HG02763 (cell line): Measurements from ENCODE around the gene CDK5RAP1.
"Not testable (repeated sequence)": the region's sequence is repeated elsewhere in the genome, so short reads cannot be mapped to it uniquely, and the experiment has no call there.

Experiments
- ATAC-seq: cut with Tn5 transposase; IDR thresholded peaks from one replicate; pipeline ENCODE4 v1.9.1; 2021; ENCODE audit warnings: mild to moderate bottlenecking, moderate library complexity; ENCODE audit not compliant: unreplicated experiment

CDK5RAP1 gene, protein sequence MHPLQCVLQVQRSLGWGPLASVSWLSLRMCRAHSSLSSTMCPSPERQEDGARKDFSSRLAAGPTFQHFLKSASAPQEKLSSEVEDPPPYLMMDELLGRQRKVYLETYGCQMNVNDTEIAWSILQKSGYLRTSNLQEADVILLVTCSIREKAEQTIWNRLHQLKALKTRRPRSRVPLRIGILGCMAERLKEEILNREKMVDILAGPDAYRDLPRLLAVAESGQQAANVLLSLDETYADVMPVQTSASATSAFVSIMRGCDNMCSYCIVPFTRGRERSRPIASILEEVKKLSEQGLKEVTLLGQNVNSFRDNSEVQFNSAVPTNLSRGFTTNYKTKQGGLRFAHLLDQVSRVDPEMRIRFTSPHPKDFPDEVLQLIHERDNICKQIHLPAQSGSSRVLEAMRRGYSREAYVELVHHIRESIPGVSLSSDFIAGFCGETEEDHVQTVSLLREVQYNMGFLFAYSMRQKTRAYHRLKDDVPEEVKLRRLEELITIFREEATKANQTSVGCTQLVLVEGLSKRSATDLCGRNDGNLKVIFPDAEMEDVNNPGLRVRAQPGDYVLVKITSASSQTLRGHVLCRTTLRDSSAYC

DNA sequence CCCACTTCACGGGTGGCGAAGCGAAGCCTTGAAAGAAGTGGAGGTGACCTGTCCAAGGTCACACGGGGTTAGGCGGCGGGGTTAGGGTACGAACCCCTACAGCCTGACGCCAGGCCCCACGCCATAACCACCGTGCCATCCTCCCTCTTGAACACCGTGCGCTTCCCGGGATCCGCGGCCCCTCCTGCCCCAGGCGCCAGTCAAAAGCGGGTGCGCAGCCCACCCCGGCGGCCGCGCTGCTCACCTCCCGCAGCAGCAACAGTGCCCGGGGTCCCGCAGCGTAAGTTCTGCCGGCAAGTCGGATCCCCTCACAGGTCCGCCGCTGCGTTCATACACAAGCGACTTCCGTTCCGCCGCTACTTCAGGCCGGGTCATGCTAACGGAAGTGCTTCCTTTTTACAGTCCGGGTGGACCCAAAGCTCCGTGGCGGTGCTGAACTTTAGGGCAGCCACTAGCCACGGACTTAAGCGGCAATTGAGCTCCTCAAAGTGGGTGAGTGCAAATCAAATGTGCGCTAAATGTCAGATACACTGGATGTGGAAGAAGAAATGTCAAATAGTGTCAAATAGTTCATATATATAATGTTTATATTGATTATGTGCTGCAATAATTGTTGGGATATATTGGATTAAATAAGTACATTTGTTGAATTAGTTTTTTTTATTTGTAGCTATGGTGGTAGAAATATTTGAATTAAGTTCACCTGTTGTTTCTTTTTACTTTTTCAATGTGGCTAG lies at the start of gene CDK5RAP1:
Gene CDK5RAP1 (minus strand): TSS at position 336 of the 737 bp plus-strand sequence. CDS start 4,455 bp downstream, outside the sequence.
- ATAC-seq: peak; percentile 69

DNA sequence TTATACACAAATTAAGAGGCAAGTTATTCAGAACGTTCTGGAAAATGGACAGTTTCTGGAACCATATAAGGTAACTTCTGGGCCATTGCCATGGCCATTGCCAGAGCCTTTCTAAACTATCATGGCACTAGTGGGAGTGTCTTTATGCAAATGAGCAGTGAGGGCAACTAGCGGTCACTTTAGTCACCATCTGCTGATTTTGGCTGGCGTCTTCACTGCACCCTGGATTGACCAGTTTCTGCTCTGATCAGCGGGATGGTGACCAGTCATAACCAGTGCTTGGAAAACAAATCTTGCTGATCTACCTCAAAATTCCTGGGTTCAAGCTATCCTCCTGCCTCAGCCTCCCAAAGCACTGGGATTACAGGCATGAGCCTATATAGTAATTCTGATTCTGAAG lies 49.5 kb upstream of the CDK5RAP1 start:
- ATAC-seq: no peak

DNA sequence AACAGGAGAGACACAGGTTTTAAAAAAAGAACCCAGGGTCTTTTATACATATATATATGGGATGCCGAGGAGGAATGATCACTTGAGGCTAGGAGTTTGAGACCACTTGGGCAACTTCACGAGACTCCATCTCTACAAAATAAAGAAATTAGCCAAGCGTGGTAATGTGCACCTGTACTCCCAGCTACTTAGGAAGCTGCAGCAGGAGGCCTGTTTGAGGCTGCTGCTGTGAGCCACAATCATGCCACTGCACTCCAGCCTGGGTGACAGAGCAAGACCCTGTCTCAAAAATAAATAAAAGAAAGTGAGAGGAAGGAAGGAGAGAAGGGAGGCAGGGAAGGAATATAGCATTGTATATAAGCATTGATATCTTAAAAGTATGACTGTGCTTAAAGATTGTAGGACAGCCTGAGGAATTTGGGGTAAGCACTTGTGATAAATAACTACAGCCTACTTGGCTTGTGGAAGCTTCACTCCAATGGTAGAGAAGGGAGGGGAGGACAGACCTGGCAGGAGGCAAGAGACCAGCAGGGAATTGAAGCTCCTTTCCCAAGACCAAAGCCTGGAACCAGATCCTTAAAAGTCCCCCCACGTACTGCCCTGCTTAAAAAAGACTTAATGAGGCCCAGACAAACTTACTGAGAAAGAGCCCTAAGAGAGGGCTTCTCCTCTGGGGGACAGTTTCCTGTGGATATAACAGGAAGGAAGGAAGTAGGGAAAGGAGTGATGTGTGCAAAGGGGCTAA lies 44.7 kb upstream of the CDK5RAP1 start:
- no peak for ATAC-seq

DNA sequence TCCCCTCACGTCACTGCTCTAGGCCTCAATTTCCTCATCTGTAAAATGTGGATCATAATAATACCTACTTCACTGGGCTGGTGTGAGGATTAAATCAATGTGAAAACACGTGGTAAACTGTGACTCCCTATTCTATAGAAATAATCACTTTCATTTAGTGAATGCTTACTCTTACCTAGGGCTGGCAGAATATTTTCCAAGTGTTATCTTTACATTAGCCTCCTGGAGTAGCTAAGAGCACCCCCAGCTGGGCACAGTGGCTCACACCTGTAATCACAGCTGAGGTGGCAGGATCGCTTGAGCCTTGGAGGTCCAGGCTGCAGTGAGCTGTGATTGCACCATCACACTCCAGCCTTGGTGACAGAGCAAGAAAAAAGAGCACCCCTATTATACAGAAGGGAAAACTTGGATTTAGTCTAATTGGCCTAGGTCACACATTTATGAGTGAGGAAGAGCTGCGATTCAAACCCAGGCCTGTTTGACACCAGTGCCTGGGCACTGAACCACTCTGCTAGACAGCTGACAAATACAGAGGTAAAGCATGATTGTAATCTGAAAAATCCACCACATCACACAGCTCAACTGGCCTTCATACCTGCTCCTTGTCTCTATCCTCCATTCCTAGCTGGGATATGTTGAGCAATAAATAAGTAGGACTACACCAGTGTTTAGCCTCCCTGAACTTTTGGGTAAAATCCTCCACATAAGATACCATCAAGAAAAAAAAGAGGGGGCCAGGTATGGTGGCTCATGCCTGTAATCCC lies 43.7 kb upstream of the CDK5RAP1 start:
- no peak for ATAC-seq

DNA sequence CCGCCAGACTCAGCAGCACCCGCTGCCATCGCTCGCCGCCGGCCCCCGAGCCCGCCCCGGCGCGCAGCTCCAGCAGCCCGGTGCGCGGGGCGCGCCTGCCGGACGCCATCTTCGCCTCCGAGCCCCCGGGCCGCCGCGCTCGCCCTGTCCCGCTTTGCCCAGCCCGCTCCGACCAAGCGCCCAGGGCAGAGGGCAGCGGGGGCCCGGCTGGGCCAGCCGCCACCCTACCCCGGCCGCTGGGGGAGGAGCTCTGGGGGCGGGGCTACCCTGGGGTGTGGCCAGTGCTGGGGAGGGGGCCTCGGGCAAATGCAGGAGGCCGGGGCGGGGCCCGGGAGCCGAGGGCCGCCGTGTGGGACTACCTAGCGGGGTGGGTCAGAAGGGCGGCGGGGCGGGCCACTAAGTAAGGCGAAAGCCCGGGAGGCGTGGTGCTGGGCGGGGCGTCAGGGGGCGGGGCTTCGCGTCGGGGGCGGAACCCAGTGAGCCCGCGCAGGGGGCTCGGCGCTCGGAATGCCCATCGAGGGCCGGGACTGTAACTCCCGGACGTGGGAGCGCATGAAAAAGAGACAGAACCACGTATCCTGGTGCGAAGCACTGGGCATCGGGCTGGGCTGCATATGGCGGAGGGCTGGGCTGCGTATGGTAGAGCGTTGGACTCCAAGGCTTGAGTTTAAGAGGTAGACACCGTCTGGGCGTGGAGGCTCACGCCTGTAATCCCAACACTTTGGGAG lies 42.4 kb upstream of the CDK5RAP1 start, which contains the start of gene SNTA1:
Gene SNTA1 (minus strand): TSS at position 252 of the 728 bp plus-strand sequence. CDS start 143 bp downstream, at position 109.
- peak; percentile 80 for ATAC-seq

DNA sequence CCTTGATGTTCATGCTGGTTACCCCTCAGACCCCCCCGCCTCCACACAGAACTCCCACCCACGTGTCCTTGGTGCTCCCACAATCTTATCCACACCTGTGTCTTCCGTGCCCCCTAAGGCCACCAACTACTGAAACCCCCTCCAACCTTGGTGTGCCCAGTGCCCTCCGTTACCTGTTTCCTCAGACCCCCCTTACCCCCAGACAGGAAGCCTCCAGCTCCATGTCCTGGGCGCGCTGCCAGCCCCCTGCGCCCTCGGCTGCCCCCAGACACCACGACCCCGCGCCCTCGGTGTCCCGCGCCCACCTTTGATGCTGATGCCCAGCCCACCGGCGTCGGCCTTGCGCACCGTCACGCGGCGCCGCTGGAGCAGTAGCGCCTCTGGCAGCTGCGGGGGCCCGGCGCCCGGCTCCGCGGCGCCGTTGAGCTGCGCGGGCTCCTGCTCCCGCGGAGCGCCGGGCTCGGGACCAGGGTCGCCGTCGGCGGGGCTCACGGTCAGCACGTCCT lies 41.7 kb upstream of the CDK5RAP1 start:
- peak; percentile 8 for ATAC-seq

DNA sequence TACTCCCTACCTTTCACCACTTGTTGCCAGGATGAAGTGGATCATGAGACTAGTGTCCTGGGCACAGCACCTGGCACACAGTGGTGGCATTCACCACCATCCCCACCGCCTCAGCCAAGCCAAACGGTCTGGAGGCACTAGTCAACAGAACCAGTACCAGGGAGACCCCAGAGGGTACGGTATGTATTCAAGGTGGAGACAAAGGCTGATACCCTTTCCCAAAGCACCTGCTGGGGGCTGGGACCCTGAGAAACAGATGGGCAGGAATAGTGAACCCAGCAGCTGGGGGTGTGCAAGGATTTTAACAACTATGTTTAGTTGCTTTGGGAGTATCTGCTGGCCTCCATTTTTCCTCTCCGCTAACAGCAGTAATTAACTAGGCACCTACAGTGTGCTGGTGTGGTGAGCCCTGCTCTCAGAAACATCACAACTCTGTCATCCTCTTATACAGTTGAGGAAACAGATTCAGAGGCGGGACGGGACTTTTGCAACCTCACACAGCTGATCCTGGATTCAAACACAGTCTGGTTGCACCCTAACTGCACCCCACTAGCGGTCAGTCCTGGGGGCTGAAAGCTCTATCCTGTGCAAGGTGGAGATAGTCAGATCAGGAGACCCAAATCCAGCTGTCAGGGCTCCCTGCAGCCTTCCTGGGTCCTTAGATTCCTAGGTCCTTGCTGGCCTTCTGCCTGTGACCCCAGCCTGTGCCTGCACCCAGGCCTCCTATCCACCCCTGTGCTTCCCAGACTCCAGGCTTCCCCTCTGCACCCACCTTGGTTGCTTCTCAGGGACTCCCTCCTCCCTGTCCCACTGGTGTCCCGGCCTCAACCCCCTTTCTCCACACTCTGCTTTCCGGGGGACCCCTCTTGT lies 41.1 kb upstream of the CDK5RAP1 start:
- no peak for ATAC-seq

DNA sequence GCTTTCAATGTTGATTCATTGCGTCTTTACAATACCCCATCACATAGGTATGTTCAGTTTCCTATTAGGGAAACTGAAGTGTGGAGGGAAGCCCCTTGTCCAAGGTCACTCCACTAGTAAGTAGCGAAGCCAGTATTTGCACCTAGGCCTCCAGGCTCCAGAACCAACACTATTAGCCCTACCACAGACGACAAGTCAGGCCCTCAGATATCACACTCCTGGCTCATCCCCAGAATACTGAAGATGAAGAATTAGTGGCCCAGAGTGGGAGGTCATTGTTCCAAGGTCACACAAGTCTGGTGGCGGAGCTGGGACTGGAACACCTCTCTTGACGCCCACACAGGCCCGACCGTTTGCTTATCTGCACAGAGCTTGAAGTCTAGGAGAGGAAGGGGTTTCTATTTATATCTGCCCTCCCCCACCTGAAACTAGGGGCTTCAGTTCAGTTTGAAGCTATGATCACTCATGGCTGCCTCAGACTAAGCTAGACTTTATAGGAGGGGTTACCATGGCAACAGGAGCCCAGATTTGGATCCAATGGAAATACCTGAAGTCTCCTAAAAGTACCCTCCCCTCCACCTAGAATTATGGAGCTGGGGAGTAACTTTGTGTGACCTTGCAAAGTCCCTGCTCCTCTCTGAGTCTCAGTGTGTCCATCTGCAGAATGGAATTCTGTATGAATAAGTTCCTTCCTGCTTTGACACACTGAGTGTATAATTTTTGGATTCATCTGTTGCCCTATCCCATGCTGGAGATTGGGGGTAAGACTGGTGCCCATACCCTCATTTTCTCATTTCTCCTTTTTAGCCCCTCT lies 40.0 kb upstream of the CDK5RAP1 start:
- no peak for ATAC-seq

DNA sequence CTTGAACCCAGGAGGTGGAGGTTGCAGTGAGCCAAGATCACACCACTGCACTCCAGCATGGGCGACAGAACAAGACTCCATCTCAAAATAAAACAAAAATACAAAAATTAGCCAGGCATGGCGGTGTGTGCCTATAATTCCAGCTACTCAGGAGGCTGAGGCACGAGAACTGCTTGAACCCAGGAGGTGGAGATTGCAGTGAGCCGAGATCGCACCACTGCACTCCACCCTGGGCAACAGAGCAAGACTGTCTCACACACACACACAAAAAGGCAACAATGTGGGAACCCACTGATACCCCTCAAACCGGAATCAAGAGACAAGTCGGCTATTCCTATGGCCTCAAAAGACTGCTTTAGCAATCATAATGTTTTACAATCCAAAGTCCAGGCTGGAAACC lies 39.2 kb upstream of the CDK5RAP1 start:
- ATAC-seq: not testable (repeated sequence)

DNA sequence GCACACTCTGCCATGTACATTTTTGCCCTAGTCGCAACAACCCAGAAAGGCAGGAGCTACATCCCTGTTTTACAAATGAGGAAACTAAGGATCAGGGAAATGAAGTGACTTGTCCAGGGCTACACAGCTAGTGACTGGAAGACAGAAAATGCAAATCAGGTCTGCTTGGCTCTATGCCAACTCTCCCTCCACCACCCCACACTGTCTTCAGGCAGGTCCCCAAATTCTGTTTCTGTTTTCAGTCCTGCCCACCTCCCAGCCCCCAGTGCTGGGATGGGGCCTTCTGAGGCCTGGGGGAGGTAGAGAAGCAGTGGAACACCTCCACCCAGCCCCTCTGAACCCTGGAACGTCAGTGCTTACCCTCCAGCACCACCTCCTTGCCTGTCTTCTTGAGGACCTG lies 37.2 kb upstream of the CDK5RAP1 start:
- ATAC-seq: no peak

DNA sequence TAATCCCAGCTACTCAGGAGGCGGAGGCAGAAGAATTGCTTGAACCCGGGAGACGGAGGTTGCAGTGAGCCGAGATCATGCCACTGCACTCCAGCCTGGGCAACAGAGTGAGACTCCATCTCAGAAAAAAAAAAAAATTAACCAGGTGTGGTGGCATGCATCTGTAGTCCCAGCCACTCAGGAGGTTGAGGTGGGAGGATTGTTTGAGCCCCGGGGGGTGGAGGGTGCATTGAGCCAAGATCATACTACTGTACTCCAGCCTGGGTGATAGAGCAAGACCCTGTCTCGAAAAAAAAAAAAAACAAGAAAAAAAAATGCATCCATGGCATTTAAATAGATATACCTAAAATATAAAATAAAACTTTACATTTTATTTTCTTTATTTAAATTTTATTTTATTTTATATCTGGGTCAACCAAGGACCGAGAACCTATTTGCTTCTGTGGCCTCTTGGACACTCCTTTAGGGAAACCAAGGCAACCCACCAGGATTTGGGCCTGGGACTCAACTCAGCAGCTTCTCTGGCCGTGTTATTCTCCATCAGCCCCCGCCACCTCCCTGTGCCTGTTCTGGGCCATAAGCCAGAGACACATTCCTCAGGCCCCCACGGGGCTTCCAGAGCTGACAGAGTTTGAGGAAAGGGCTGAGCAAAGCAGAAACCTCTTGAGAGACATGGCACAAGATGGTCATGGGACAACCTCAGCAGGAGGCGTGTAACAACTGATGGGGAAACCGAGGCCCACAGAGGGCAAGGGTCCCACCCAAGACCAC lies 36.0 kb upstream of the CDK5RAP1 start:
- no peak for ATAC-seq

DNA sequence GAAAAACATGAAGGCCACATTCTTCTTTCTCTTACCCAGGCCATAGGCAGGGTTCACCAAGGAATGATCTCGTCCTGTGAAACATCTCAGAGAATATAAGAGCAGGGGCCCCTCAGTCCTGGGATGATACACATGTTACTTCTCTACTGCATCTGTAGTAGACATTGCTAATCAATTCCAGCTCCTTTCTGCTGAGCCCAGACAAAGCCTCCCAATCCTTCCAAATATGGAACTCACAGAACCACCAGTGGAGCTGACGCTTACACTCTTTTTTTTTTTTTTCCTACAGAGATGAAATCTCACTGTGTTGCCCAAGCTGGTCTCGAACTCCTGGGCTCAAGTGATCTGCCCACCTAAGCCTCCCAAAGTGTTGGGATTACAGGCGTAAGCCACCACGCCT lies 33.1 kb upstream of the CDK5RAP1 start:
- no peak for ATAC-seq

DNA sequence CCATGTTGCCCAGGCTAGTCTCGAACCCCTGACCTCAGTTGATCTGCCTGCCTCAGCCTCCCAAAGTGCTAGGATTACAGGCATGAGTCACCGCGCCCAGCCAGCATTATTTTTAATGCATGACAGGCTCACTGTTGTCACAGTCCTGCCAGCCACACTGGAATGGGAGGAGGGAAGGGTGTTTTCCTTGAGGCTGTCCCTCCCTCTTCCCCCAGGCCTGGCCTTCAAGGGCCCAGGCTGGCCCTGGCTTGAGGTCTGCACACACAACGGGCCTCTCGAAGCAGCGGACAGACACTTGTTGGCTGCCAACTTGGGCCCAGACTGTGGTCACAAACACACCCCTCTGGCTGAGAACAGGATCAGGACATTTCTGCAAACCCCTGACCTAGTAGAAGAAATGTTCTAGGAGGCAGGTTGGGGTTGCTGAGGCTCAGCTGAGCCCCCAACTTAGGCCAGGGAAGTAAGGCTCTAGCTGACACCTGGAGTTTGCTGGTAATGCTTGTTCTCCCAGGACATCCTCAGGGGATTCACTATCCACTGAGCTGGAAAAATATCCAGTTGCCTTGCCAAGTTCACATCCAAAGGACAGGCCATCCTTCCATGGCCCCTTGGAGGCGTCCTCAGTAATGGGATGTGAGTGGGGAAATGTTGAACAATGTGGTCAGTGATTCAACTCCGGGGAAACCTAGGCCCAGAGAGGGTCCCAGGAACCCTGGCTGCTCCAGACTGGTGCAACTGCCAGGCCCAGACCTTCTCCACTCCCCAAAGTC lies 32.3 kb upstream of the CDK5RAP1 start:
- ATAC-seq: no peak

DNA sequence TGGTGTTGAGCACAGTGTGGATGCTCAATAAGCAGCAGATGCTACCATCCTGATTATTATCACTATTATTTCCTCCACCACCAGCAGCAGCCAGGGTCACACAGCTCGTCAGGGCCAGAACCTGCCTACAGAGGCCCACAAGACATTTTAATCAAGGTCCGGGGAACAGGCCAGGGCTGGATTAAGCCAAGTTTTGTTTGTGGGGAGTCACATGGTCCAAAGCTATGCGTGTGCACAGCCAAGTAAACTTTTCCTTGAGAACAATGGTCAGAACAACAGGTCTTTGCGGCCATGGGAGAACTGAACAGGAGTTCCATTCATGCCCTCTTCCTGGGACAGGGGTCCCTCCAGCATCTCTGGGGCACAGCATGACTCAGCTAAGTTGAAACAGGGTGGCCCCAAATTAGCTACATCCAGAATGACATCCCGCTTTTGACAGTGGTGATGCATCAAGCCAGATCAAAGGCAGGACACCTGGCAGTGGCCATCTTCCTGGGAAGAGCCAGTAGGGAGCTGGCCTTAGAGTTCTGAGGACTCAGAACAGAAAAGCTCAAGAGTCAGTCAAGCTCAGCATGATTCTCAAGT lies 30.6 kb upstream of the CDK5RAP1 start:
- no peak for ATAC-seq

DNA sequence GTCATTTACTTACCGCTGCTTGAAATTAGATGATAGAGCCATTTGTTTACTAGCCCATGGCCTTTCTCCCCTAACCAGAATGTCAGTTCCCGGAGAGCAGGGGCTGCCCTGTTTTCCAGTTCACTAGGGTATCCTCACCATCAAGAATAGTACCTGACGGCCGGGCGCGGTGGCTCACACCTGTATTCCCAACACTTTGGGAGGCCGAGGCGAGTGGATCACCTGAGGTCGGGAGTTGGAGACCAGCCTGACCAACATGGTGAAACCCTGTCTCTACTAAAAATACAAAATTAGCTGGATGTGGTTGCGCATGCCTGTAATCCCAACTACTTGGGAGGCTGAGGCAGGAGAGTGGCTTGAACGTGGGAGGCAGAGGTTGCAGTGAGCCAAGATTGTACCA lies 22.6 kb upstream of the CDK5RAP1 start:
- ATAC-seq: not testable (repeated sequence)
